Inflammatory macrophage treated with lipopolysaccharide for 1 hour (primary cell): ENCODE results near the gene LIN28A.

Source experiments
- DNase-seq, 2 donors: peaks; one replicate each; pipeline ENCODE4 v3.0.0-alpha.2; 2020 to 2022

The LIN28A gene

GRCh38 chr1:26438041-26438440, 27.4 kb downstream of the LIN28A start:
- no peak for DNase-seq

GRCh38 chr1:26440259-26440658, 29.6 kb downstream of the LIN28A start:
- no peak for DNase-seq

GRCh38 chr1:26449868-26450267, 39.3 kb downstream of the LIN28A start:
- DNase-seq, result no peak

GRCh38 chr1:26450908-26451307, 40.3 kb downstream of the LIN28A start:
- DNase-seq, result no peak

GRCh38 chr1:26452459-26453183, 42.0 kb downstream of the LIN28A start:
- DNase-seq, result no peak

- DNase-seq, result no peak
Observed at GRCh38 chr1:26459148-26459547, 48.5 kb downstream of the LIN28A start.

- no peak for DNase-seq
Observed at GRCh38 chr1:26459573-26460031, 49.0 kb downstream of the LIN28A start.

GRCh38 chr1:26468911-26469310, 58.3 kb downstream of the LIN28A start:
- DNase-seq, result no peak

GRCh38 chr1:26469558-26469957, 58.9 kb downstream of the LIN28A start:
- no peak for DNase-seq

- DNase-seq, result no peak
Observed at GRCh38 chr1:26470878-26471497, 60.4 kb downstream of the LIN28A start.

GRCh38 chr1:26471498-26472319, 61.1 kb downstream of the LIN28A start:
- DNase-seq, result peak; percentile 75 to 76

GRCh38 chr1:26472320-26472900, 61.8 kb downstream of the LIN28A start, which contains the start of gene HMGN2:
Gene HMGN2, plus strand, starts transcription at chr1:26472440. Its CDS starts 173 bp downstream, at chr1:26472613.
- peak; percentile 74 to 82 for DNase-seq

GRCh38 chr1:26472901-26473845, 62.6 kb downstream of the LIN28A start:
- peak; percentile 92 to 97 for DNase-seq

- no peak for DNase-seq
Observed at GRCh38 chr1:26474818-26475217, 64.2 kb downstream of the LIN28A start.

- no peak for DNase-seq
Observed at GRCh38 chr1:26475989-26476388, 65.4 kb downstream of the LIN28A start.

- DNase-seq, result no peak
Observed at GRCh38 chr1:26476958-26477357, 66.3 kb downstream of the LIN28A start.

GRCh38 chr1:26477446-26478152, 67.0 kb downstream of the LIN28A start:
- DNase-seq, result no peak

GRCh38 chr1:26478159-26478558, 67.5 kb downstream of the LIN28A start:
- DNase-seq, result no peak

GRCh38 chr1:26478988-26479387, 68.4 kb downstream of the LIN28A start:
- no peak for DNase-seq
